Astrocyte of the cerebellum (primary cell): Measurements from ENCODE around the gene CHST11.
"Not testable (repeated sequence)": the region's sequence is repeated elsewhere in the genome, so short reads cannot be mapped to it uniquely, and the experiment has no call there.

Experiments used
- DNase-seq: peaks from one replicate; pipeline ENCODE4 v3.0.0-alpha.2; 2011; ENCODE audit warnings: low read depth
- H3K4me3 ChIP-seq: 2 replicates; pipeline ENCODE4 v1.5.1; 2011; ENCODE audit warnings: mild to moderate bottlenecking, low read depth, low read length, moderate library complexity
- in situ Hi-C: cut with HindIII; loops from 2 replicates; pipeline ENCODE4 v1.10.0; 2017; ENCODE audit warnings: low sequenced_read_pairs
- TF ChIP-seq, protein P1 (sequence below): IDR thresholded peaks from 2 replicates; pipeline ENCODE4 v1.5.1; 2012; ENCODE audit warnings: low read length, low read depth, moderate library complexity, mild to moderate bottlenecking; ENCODE audit errors: missing control alignments

The CHST11 gene

DNA sequence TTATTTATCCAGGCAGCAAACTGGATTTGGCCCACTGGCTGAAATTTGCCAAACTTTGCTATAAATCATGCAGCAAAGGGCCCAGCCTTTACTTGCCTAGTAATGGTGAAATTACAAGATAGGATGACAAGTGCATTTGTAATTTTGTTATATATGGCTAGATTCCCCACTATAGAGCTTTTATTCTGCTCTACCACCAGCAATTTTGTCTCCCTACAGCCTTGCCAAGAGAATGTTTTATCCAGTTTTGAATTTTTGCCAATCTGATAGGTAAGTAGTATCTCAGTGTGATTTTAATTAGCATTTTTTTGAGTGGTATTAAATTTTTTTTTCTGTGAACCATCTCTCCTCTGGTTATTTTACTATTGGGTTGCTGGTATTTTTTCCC, 339.7 kb downstream of the CHST11 start:
- in situ Hi-C loops = no loop called here
- no peak overlapping the region for H3K4me3 ChIP-seq
- TF ChIP-seq, protein P1, sequence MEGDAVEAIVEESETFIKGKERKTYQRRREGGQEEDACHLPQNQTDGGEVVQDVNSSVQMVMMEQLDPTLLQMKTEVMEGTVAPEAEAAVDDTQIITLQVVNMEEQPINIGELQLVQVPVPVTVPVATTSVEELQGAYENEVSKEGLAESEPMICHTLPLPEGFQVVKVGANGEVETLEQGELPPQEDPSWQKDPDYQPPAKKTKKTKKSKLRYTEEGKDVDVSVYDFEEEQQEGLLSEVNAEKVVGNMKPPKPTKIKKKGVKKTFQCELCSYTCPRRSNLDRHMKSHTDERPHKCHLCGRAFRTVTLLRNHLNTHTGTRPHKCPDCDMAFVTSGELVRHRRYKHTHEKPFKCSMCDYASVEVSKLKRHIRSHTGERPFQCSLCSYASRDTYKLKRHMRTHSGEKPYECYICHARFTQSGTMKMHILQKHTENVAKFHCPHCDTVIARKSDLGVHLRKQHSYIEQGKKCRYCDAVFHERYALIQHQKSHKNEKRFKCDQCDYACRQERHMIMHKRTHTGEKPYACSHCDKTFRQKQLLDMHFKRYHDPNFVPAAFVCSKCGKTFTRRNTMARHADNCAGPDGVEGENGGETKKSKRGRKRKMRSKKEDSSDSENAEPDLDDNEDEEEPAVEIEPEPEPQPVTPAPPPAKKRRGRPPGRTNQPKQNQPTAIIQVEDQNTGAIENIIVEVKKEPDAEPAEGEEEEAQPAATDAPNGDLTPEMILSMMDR = no peak
- no peak for DNase-seq

DNA sequence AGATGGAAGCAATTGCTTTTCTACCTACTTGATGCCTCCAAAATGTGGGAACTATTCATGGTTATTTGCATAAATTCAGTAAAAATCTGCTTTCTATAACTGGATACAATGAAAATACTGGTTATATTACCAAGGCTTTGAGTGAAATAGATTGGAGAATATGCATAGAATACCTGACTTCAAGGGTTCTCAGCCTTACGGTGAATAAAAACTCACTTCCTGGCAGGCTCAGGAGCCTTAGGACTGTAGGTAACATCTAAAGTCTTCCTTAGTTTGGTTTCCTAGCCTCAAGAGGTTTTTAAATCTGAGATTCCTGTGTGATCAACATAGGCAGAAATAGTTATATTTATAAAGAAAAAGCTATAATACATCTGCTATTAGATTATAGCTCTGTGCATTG, 342.7 kb downstream of the CHST11 start:
- DNase-seq = no peak
- in situ Hi-C loops = no loop called here
- TF ChIP-seq, protein P1 = no peak
- no peak overlapping the region for H3K4me3 ChIP-seq

DNA sequence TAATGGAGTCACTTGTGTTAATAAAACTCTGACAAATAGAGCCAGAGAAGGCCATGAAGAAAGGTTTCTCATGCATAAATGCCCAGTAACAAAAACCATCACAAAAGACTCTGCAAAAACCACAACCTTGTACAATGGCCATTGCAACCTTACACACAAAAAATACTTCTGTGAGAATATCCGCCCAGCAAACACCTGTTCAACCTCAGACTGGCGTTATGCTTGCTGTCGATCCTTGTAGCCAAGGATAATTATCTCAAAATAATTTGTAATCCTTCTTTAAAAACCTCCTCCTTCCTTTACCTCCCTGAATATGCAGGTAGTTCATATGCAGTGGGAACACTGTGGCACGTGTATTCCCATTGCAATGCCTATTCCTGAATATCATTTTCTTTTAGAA, 344.3 kb downstream of the CHST11 start:
- no peak overlapping the region for H3K4me3 ChIP-seq
- in situ Hi-C loops = no loop called here
- TF ChIP-seq, protein P1 = no peak
- no peak for DNase-seq

DNA sequence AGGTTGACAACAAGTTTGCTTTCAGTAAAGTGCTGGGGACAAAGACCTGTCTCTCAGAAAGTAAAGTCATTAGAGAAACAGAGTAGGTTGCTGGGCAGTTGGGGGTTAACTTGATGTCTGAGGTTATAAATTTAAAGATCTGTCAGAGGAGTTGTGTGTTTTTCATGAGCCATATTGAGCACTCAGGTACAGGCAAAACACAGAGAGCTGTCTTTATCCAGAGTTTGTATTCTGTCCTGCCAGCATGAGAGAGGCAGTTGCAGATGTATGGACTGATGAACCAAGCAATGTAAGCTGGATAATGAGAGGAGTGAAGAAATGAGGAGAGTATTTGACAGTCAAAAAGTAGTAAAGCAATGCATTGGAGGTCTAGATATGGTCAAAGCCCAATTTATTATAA, 344.7 kb downstream of the CHST11 start:
- no peak for DNase-seq
- TF ChIP-seq, protein P1 = no peak
- in situ Hi-C loops = no loop called here

DNA sequence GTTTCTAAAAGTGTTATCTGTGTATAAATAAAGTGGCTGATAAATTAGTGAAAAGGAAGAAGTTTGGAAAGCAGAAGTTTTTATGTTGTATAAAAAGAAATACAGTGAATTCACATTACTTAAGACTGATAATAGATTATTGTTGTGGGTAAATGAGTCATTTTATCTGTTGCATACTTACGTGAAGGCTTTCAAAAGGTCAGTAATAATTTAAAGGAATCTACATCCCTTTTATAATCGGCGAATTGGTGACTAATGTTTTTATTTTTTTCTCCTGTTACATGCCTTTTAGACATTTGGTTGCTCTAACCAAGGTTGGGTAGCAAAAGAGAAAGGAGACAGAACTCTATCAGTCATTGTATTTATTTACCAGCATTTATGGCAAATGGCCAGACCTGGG, 345.5 kb downstream of the CHST11 start:
- no peak for DNase-seq
- no peak overlapping the region for H3K4me3 ChIP-seq
- TF ChIP-seq, protein P1 = no peak
- in situ Hi-C loops = no loop called here

More for the DNA sequence above, 344.7 kb downstream of the CHST11 start:
- H3K4me3 ChIP-seq = no peak overlapping the region

DNA sequence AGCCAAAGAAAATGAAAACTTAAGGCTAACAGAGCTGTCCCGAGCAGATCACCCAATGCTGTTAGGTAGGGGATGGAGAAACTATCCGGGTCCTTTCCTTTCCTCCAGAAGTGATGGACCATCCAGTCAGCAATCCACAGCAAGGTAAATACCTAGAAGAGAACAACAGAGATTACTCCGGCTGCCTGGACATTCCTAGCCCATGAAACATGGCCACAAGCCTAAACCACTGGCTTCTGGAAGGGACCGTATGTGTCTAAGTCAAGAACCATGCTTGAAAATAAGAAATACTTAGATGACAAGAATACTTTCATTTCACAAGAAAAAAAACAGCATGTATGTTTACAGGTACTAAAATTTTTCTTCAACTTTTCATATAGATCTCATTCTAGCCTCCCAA, 348.4 kb downstream of the CHST11 start:
- in situ Hi-C loops = no loop called here
- DNase-seq = peak; percentile 84
- no peak overlapping the region for H3K4me3 ChIP-seq
- TF ChIP-seq, protein P1 = no peak

DNA sequence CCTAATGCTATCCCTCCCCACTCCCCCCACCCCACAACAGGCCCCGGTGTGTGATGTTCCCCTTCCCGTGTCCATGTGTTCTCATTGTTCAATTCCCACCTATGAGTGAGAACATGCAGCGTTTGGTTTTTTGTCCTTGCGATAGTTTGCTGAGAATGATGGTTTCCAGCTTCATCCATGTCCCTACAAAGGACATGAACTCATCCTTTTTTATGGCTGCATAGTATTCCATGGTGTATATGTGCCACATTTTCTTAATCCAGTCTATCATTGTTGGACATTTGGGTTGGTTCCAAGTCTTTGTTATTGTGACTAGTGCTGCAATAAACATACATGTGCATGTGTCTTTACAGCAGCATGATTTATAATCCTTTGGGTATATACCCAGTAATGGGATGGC, 349.4 kb downstream of the CHST11 start:
- H3K4me3 ChIP-seq, in situ Hi-C loops, DNase-seq: not testable (repeated sequence)
